GM19468 (cell line): ENCODE data around the gene ZFYVE26.
"Not testable (repeated sequence)": the region's sequence is repeated elsewhere in the genome, so short reads cannot be mapped to it uniquely, and the experiment has no call there.

Experiments used
- ATAC-seq: cut with Tn5 transposase; IDR thresholded peaks from one replicate; pipeline ENCODE4 v1.9.1; 2021; ENCODE audit warnings: mild to moderate bottlenecking, moderate library complexity, moderate number of reproducible peaks; ENCODE audit not compliant: unreplicated experiment; ENCODE audit errors: extremely low read depth

Gene ZFYVE26

GRCh38 chr14:67718265-67718664, 98.1 kb downstream of the ZFYVE26 start:
- ATAC-seq, result no peak

GRCh38 chr14:67717048-67717447, 99.3 kb downstream of the ZFYVE26 start:
- no peak for ATAC-seq

GRCh38 chr14:67710209-67710608, 106.2 kb downstream of the ZFYVE26 start:
- ATAC-seq, result no peak

GRCh38 chr14:67709796-67710195, 106.6 kb downstream of the ZFYVE26 start:
- ATAC-seq, result not testable (repeated sequence)

GRCh38 chr14:67709346-67709745, 107.0 kb downstream of the ZFYVE26 start:
- ATAC-seq, result not testable (repeated sequence)

GRCh38 chr14:67705211-67705610, 111.2 kb downstream of the ZFYVE26 start:
- ATAC-seq, result no peak

- ATAC-seq, result no peak
Observed at GRCh38 chr14:67704484-67705089, 111.8 kb downstream of the ZFYVE26 start.

- no peak for ATAC-seq
Observed at GRCh38 chr14:67703997-67704396, 112.4 kb downstream of the ZFYVE26 start.

GRCh38 chr14:67701492-67701891, 114.9 kb downstream of the ZFYVE26 start, which contains the start of gene RDH12:
Gene RDH12 (plus strand): TSS chr14:67701886. CDS start chr14:67722643, 20,757 bp downstream.
- ATAC-seq, result not testable (repeated sequence)

- no peak for ATAC-seq
Observed at GRCh38 chr14:67698179-67698578, 118.2 kb downstream of the ZFYVE26 start.

- ATAC-seq, result no peak
Observed at GRCh38 chr14:67697006-67697405, 119.4 kb downstream of the ZFYVE26 start.
